ENCODE data around the gene SLC46A1. TPM values are rescaled to one million over a fixed set of nuclear protein-coding genes. Genes with fewer than 3 reads are reported as not detected.
"Not testable (repeated sequence)": the region's sequence is repeated elsewhere in the genome, so short reads cannot be mapped to it uniquely, and the experiment has no call there.

SLC46A1 gene
- total and polyA plus RNA-seq, 12 donors, result 11.9 to 104 (median 46.3) TPM

DNA sequence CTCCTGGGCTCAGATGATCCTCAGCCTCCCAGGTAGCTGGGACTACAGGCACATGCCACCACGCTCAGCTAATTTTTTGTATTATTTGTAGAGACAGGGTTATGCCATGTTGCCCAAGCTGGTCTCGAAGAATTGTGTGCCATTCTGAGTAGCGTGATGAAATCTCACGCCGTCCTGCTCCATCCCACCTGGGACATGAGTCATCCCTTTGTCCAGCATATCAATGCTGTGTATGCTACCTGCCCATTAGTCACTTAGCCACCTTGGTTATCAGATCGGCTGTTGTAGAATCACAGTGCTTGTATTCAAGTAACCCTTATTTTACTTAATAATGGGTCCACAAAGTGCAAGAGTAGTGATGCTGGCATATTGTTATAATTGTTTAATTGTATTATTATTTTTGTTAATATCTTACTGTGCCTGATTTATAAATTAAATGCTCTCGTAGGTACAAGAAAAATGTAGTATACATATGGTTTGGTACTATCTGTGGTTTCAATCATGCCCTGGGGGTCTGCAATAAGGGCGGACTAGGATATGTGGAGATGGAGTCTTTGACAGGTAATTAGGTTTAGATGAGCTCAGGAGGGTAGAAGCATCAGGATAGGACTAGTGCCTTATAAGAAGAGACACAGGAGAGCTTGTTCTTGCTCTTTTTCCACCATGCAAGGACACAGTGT lies 40.8 kb upstream of the SLC46A1 start:
- no peak overlapping the region for H3K4me3 ChIP-seq
- H3K36me3 ChIP-seq (replicated peaks in 1 of 2), result no peaks in the 10 kb centered on the region
- H3K4me1 ChIP-seq (replicated peaks in 1 of 2), result no peaks in the 10 kb centered on the region
- no peak overlapping the region for H3K27ac ChIP-seq
- no peaks in the 10 kb centered on the region for H3K9me3 ChIP-seq (replicated peaks in 1 of 3)
- no peaks in the 10 kb centered on the region for H3K27me3 ChIP-seq
- TF ChIP-seq, protein P1, sequence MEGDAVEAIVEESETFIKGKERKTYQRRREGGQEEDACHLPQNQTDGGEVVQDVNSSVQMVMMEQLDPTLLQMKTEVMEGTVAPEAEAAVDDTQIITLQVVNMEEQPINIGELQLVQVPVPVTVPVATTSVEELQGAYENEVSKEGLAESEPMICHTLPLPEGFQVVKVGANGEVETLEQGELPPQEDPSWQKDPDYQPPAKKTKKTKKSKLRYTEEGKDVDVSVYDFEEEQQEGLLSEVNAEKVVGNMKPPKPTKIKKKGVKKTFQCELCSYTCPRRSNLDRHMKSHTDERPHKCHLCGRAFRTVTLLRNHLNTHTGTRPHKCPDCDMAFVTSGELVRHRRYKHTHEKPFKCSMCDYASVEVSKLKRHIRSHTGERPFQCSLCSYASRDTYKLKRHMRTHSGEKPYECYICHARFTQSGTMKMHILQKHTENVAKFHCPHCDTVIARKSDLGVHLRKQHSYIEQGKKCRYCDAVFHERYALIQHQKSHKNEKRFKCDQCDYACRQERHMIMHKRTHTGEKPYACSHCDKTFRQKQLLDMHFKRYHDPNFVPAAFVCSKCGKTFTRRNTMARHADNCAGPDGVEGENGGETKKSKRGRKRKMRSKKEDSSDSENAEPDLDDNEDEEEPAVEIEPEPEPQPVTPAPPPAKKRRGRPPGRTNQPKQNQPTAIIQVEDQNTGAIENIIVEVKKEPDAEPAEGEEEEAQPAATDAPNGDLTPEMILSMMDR (IDR thresholded peaks at IDR 0.05), result no peak
- no peak for TF ChIP-seq POLR2A (IDR thresholded peaks at IDR 0.05)
- no peak for DNase-seq
- WGBS, 4 donors, result 75 to 84% (median 80%) methylated on average over 8 of the region's 8 CpGs
- intact Hi-C loops (cut with DNase I), result no loop called here

DNA sequence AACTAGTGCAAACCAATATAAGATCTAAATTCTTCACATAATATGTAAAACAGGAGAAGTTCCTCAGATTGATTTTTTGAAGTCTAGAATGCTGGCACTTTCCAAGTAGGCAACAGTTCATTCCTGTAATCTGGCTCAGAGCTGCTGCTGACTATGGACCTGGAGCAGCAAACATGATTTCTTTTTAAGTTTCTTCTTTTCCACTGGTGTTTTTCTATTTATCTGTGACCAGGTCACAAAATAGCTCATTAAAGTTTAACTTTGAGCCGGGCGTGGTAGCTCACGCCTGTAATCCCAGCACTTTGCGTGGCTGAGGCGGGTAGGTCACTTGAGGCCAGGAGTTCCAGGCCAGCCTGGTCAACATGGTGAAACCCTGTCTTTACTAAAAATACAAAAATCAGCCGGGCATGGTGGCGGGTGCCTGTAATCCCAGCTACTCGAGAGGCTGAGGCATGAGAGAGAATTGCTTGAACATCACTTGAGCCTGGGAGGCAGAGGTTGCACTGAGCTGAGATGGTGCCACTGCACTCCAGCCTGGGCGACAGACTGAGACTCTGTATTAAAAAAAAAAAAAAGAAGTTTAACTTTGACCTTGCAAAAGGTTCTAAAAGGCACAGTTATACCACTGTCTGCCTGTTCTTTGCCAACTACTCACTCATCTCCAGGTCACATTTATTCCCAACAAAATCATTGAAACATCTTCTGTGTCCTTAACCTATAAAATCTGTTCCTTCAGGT lies 38.1 kb upstream of the SLC46A1 start:
- Histone ChIP-seq H3K9me3 (replicated peaks in 1 of 3) (no peaks in the 10 kb centered on the region), H3K4me3 (no peak overlapping the region), H3K36me3 (replicated peaks in 1 of 2) (no peaks in the 10 kb centered on the region), H3K27ac (no peak overlapping the region), H3K27me3 (no peaks in the 10 kb centered on the region), H3K4me1 (replicated peaks in 1 of 2) (no peaks in the 10 kb centered on the region)
- 80 to 83% (median 81%) methylated on average over 8 to 9 of the region's 9 CpGs for WGBS, 4 donors
- no peak for DNase-seq
- TF ChIP-seq, protein P1 (IDR thresholded peaks at IDR 0.05), result no peak
- TF ChIP-seq POLR2A (IDR thresholded peaks at IDR 0.05), result no peak
- intact Hi-C loops (cut with DNase I), result no loop called here

GRCh38 chr17:28434326-28434725 lies 28.3 kb upstream of the SLC46A1 start:
- H3K4me1 ChIP-seq (replicated peaks in 1 of 2); H3K9me3 ChIP-seq (replicated peaks in 1 of 3); H3K27ac ChIP-seq; intact Hi-C loops (cut with DNase I); H3K27me3 ChIP-seq; DNase-seq; H3K4me3 ChIP-seq; H3K36me3 ChIP-seq (replicated peaks in 1 of 2): not testable (repeated sequence)
- 56 to 77% (median 72%) methylated on average over 8 of the region's 8 CpGs for WGBS, 4 donors

DNA sequence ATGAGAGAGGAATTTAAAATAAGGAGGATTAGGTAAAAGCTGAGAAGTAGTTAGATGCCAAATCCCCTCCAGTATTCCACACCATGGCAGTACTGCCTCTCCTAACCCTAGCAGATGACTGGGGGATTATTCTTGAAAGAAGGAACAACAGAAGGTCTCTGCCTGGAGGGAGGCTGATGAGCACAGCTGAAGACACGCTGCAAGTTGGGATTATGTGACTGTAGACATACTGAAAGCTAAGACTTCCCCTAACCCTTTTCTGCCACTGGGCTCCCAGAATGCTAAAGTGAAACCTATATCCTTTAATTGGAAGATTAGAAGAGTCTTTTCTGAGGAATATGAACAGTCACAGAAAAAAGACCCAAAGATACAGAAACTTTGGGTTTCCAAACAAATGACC lies 27.7 kb upstream of the SLC46A1 start:
- H3K36me3 ChIP-seq (replicated peaks in 1 of 2), result no peaks in the 10 kb centered on the region
- no peak for DNase-seq
- no peak overlapping the region for H3K4me3 ChIP-seq
- intact Hi-C loops (cut with DNase I), result no loop called here
- no peaks in the 10 kb centered on the region for H3K9me3 ChIP-seq (replicated peaks in 1 of 3)
- H3K4me1 ChIP-seq (replicated peaks in 1 of 2), result no peaks in the 10 kb centered on the region
- no peak overlapping the region for H3K27ac ChIP-seq
- no peak for TF ChIP-seq POLR2A (IDR thresholded peaks at IDR 0.05)
- TF ChIP-seq, protein P1 (IDR thresholded peaks at IDR 0.05), result no peak
- H3K27me3 ChIP-seq, result peaks cover 5% of the 10 kb centered on the region
- WGBS, 4 donors, result 59 to 80% (median 66%) methylated on average over 1 of the region's 1 CpG

- H3K4me1 ChIP-seq (replicated peaks in 1 of 2); H3K36me3 ChIP-seq (replicated peaks in 1 of 2); H3K27ac ChIP-seq; H3K4me3 ChIP-seq; intact Hi-C loops (cut with DNase I); H3K9me3 ChIP-seq (replicated peaks in 1 of 3); H3K27me3 ChIP-seq; DNase-seq: not testable (repeated sequence)
- 84 to 88% (median 86%) methylated on average over 4 of the region's 4 CpGs for WGBS, 4 donors
Observed at GRCh38 chr17:28427982-28428381, 22.0 kb upstream of the SLC46A1 start.
